ENCODE results near the gene RNASE7. TPM values are rescaled to one million over a fixed set of nuclear protein-coding genes. Genes with fewer than 3 reads are reported as not detected.

The RNASE7 gene
- total RNA-seq, 1 experiment from 2014 or later, result not detected

GRCh38 chr14:21089271-21089670 is 47.1 kb downstream of the RNASE7 start:
- H3K27ac ChIP-seq (ENCODE audit: low read depth, low read length), result no peak overlapping the region
- no peaks in the 10 kb centered on the region for H3K9me3 ChIP-seq (ENCODE audit: control insufficient read depth in 1 of 2, insufficient read depth in 1 of 2, low read depth in 1 of 2, low read length in 2 of 2)
- POLR2A ChIA-PET, result interaction anchor here (1.5 kb wide), 1 partner anchor 75 kb away, joined by 4 read pairs; no protein-coding TSS in a partner anchor
- CTCF ChIA-PET, result interaction anchor here (1.1 to 3.1 kb wide), 5 partner anchors 15 to 74 kb away, joined by 4 to 21 read pairs (median 13); partner anchors contain the start of gene ARHGEF40
- no peaks in the 10 kb centered on the region for H4K20me1 ChIP-seq (ENCODE audit: insufficient read depth)
- BruUV-seq (replicated peaks), result no TSS peak
- intact Hi-C loops (cut with micrococcal nuclease), result no loop called here
- no peak overlapping the region for H3K4me3 ChIP-seq (replicated peaks in 1 of 2; ENCODE audit: low read depth in 1 of 2, low read length in 2 of 2)
- no peak overlapping the region for H2AFZ ChIP-seq (ENCODE audit: low read depth, low read length, poor library complexity, severe bottlenecking)
- ATAC-seq, result no peak
- H3K4me1 ChIP-seq (ENCODE audit: control insufficient read depth in 1 of 2, insufficient read depth in 2 of 2, low read length in 2 of 2), result peaks cover 0 to 12% of the 10 kb centered on the region in 2 experiments; a peak in 3 of 4 replicates
- RAD21 ChIA-PET (ENCODE audit: low non-redundant PET in 1 of 2, low total read pairs in 2 of 2, uncharacterized antibody in 2 of 2, unreplicated experiment in 2 of 2), result no interaction called here
- H3K9me2 ChIP-seq (ENCODE audit: insufficient read depth), result no peaks in the 10 kb centered on the region
- H3K27me3 ChIP-seq (ENCODE audit: insufficient read depth, low read length), result no peaks in the 10 kb centered on the region
- H3K9ac ChIP-seq (ENCODE audit: low read length), result no peak overlapping the region
- H3K79me2 ChIP-seq (ENCODE audit: insufficient read depth, low read length), result no peaks in the 10 kb centered on the region
- H3K36me3 ChIP-seq (ENCODE audit: control insufficient read depth in 1 of 2, insufficient read depth in 2 of 2, low read length in 2 of 2), result no peaks in the 10 kb centered on the region; a peak in 2 of 4 replicates
- DNase-seq (ENCODE audit: low read depth, low spot score), result no peak
- H3K4me2 ChIP-seq (ENCODE audit: low read length), result no peak overlapping the region; the same call in 1 of the 2 replicates
- no peak for TF ChIP-seq FOSL1 (IDR thresholded peaks at IDR 0.05; ENCODE audit: low read depth)
- no peak for TF ChIP-seq YY1 (IDR thresholded peaks at IDR 0.05; ENCODE audit: extremely low read depth, insufficient replicate concordance, low read depth, low read length)
- no peak for TF ChIP-seq EZH2phosphoT487 (IDR thresholded peaks at IDR 0.05; ENCODE audit: borderline replicate concordance)
- no peak for TF ChIP-seq ELF1 (IDR thresholded peaks at IDR 0.05; ENCODE audit: borderline replicate concordance, low read depth)
- no peak for TF ChIP-seq ZNF274 (IDR thresholded peaks at IDR 0.05; ENCODE audit: low read depth, low read length)
- TF ChIP-seq JUND (IDR thresholded peaks at IDR 0.05), result no peak
- no peak for TF ChIP-seq ZBTB33 (IDR thresholded peaks at IDR 0.05; ENCODE audit: extremely low read depth, insufficient replicate concordance, low read length)
- TF ChIP-seq RAD21 (IDR thresholded peaks at IDR 0.05; ENCODE audit: low read depth), result no peak
- TF ChIP-seq CTCF (IDR thresholded peaks at IDR 0.05 in 2 of 3, conservative IDR thresholded peaks at IDR 0.05 in 1 of 3; ENCODE audit: borderline replicate concordance in 1 of 3, insufficient read depth in 1 of 3, low read depth in 2 of 3, low read length in 2 of 3), result no peak
- no peak for TF ChIP-seq ZFX (IDR thresholded peaks at IDR 0.05)
- no peak for TF ChIP-seq POLR2A (IDR thresholded peaks at IDR 0.05; ENCODE audit: borderline replicate concordance, extremely low read depth, insufficient read depth, insufficient read length)
